Measurements from ENCODE around the gene MORN5.

Gene MORN5

DNA sequence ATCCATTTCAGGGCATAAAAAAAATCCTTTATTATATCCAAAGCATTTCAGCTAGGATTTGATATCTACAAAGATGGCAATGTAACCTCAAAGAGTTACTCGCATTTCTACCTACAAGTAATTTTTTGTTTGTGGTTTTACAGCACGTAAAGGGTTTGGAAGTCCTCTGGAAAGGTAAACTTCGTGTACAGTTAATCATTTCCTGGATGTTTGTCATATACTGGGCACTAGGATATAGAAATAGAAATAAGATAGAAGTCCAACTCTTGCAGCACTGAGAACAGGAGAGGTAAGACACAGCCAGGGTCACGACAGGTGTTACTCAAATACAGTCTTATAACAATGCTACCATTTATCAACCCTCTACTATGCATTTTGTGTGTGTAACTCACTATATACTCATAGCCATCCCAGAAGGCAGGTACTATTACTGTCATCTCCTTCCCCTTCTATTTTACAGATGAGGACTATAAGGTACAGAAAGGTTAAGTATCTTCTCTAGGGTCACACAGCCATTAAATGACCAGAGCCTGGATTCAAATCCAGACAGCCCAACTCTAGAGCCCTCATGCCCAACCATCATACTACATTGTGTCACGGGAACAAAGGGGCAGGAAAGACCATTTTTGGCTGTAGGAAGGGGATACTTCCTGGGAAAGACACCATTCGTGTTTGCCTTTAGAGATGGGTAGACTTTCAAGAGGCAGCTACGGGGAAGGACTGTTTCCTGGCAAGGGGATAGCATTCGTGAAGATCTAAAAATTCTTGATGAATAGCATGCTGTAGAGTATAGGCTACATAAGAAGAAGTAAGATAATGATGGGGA lies 19.1 kb upstream of the MORN5 start:
- Histone ChIP-seq H3K9ac (ENCODE audit: low read length) (no peak overlapping the region), H3K4me3 (ENCODE audit: low read length) (no peak overlapping the region), H3K27ac (ENCODE audit: low read depth, low read length) (no peak overlapping the region), H3K36me3 (ENCODE audit: control insufficient read depth, insufficient read depth, low read length) (peaks cover 11% of the 10 kb centered on the region), H3K4me1 (ENCODE audit: control insufficient read depth, insufficient read depth, low read length) (no peaks in the 10 kb centered on the region), H3K27me3 (ENCODE audit: control insufficient read depth, insufficient read depth, low read length) (no peaks in the 10 kb centered on the region)

DNA sequence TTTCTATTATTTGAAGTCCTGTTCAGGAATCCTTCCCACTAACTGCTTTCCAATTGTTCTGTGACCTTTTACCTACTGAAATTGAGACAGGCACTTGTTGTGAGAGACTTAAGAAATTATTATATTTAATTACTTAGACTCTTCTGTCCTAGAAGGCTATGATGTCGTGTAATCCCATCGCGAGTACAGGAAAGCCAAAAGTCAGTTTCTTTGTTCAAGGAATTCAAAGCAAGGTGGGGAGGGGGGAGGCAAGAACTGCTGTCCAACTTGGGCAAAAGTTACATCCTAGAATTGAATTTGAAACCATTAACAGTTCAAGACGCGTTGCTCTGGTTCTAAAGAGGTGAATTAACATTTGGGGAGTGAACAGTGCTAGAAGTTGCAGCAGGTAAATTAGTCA lies 18.0 kb upstream of the MORN5 start:
- Histone ChIP-seq H3K27ac (ENCODE audit: low read depth, low read length) (no peak overlapping the region), H3K4me1 (ENCODE audit: control insufficient read depth, insufficient read depth, low read length) (no peaks in the 10 kb centered on the region), H3K9ac (ENCODE audit: low read length) (no peak overlapping the region), H3K4me3 (ENCODE audit: low read length) (no peak overlapping the region), H3K27me3 (ENCODE audit: control insufficient read depth, insufficient read depth, low read length) (no peaks in the 10 kb centered on the region), H3K36me3 (ENCODE audit: control insufficient read depth, insufficient read depth, low read length) (peaks cover 11% of the 10 kb centered on the region)

DNA sequence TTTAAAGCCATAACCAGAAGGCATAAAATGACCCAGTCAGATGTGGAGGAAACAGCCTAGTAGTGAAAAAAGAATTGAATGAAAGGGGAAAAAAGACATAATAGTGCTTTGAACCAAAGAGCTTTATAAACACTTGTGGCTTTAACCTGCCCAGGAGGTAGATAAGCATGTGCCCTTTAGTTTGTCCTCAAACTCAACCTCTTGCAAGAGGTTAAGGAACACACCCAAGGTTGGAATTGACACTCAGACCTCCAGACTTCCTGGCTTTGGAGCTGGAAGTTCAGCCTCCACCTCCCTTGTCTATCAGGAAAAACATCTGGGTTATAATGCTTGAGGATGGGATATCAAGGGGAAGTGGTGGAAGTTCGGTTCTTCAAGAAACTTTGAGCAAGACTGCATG lies 16.4 kb upstream of the MORN5 start:
- H3K27ac ChIP-seq (ENCODE audit: low read depth, low read length) = no peak overlapping the region
- no peaks in the 10 kb centered on the region for H3K4me1 ChIP-seq (ENCODE audit: control insufficient read depth, insufficient read depth, low read length)
- peaks cover 15% of the 10 kb centered on the region for H3K36me3 ChIP-seq (ENCODE audit: control insufficient read depth, insufficient read depth, low read length)
- no peaks in the 10 kb centered on the region for H3K27me3 ChIP-seq (ENCODE audit: control insufficient read depth, insufficient read depth, low read length)
- H3K9ac ChIP-seq (ENCODE audit: low read length) = no peak overlapping the region
- no peak overlapping the region for H3K4me3 ChIP-seq (ENCODE audit: low read length)

DNA sequence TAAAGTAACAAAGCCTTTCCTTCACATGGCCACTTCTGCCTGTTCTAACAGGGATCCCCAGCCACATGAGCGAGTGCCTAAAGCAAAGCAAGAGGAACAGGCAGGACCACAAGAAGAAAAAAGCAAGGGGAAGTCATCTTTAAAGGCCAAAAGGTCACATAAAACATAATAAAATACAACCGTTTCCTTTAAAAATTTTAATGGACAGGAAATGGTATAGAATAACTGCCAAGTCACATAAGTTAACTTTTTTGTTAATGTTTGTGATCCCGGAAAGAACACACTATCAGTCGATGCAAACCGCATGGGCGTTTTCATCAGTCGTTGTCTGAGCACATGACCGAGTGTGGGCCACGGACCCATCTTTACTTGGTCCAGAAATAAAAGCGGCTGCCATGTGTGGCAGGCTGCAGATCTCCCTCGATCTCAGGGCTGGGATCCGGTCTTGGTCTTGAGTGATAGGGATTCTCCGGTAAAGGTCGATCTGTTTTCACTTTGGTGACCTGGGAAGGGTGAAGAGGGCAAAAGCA lies 15.8 kb upstream of the MORN5 start:
- H3K27me3 ChIP-seq (ENCODE audit: control insufficient read depth, insufficient read depth, low read length) = no peaks in the 10 kb centered on the region
- H3K4me1 ChIP-seq (ENCODE audit: control insufficient read depth, insufficient read depth, low read length) = no peaks in the 10 kb centered on the region
- no peak overlapping the region for H3K9ac ChIP-seq (ENCODE audit: low read length)
- H3K4me3 ChIP-seq (ENCODE audit: low read length) = no peak overlapping the region
- peaks cover 15% of the 10 kb centered on the region for H3K36me3 ChIP-seq (ENCODE audit: control insufficient read depth, insufficient read depth, low read length)
- H3K27ac ChIP-seq (ENCODE audit: low read depth, low read length) = no peak overlapping the region

GRCh38 chr9:122144836-122145591 lies 14.7 kb upstream of the MORN5 start:
- no peak overlapping the region for H3K27ac ChIP-seq (ENCODE audit: low read depth, low read length)

DNA sequence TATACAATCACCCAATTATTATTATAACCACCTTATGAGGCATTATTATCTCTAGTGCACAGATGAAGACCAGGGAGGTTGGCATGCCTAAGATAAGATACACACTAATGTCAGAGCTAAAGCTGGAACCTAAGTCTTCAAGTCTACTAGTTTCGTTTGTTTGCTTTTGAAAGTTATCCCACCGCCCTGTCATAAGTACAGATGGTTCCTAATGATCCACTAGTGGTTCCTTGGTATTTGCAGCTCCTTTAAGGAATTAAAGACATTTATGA lies 14.2 kb upstream of the MORN5 start:
- H3K27me3 ChIP-seq (ENCODE audit: control insufficient read depth, insufficient read depth, low read length) = no peaks in the 10 kb centered on the region
- H3K36me3 ChIP-seq (ENCODE audit: control insufficient read depth, insufficient read depth, low read length) = peaks cover 15% of the 10 kb centered on the region
- no peak overlapping the region for H3K9ac ChIP-seq (ENCODE audit: low read length)
- H3K4me3 ChIP-seq (ENCODE audit: low read length) = no peak overlapping the region
- no peak overlapping the region for H3K27ac ChIP-seq (ENCODE audit: low read depth, low read length)
- no peaks in the 10 kb centered on the region for H3K4me1 ChIP-seq (ENCODE audit: control insufficient read depth, insufficient read depth, low read length)

More at GRCh38 chr9:122144836-122145591, 14.7 kb upstream of the MORN5 start:
- Histone ChIP-seq H3K9ac (ENCODE audit: low read length) (no peak overlapping the region), H3K36me3 (ENCODE audit: control insufficient read depth, insufficient read depth, low read length) (peaks cover 15% of the 10 kb centered on the region), H3K27me3 (ENCODE audit: control insufficient read depth, insufficient read depth, low read length) (no peaks in the 10 kb centered on the region), H3K4me1 (ENCODE audit: control insufficient read depth, insufficient read depth, low read length) (no peaks in the 10 kb centered on the region), H3K4me3 (ENCODE audit: low read length) (no peak overlapping the region)

DNA sequence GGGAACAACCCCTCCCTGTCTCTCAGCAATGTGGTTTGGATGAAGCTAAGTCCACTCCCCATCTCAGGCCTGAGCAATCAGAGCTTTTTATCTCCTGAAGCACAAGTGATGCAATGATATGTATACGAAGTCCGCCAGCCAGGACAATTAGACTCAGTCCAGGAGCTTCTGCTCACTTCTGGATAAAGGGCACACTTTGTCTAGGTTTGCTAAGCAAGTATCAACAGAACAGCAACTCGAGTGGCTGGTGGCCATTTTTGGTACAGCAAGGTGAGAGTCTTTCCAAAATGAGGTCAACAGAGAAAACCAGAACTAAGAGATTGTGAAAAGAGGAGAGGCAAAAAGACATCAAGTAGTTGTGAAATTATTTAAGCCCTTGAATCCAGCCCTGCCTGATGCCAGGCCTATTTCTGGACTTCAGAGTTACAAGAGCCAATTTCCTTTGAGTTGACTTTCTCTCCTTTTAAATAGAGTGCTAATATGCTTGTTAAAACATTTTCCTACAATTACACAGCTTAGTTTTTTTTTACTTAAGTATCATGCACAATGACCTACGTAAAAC lies 8.4 kb upstream of the MORN5 start:
- Histone ChIP-seq H3K27me3 (ENCODE audit: control insufficient read depth, insufficient read depth, low read length) (no peaks in the 10 kb centered on the region), H3K4me1 (ENCODE audit: control insufficient read depth, insufficient read depth, low read length) (no peaks in the 10 kb centered on the region), H3K36me3 (ENCODE audit: control insufficient read depth, insufficient read depth, low read length) (peaks cover 7% of the 10 kb centered on the region), H3K9ac (ENCODE audit: low read length) (no peak overlapping the region), H3K4me3 (ENCODE audit: low read length) (no peak overlapping the region), H3K27ac (ENCODE audit: low read depth, low read length) (no peak overlapping the region)

- no peak overlapping the region for H3K4me3 ChIP-seq (ENCODE audit: low read length)
- H3K27ac ChIP-seq (ENCODE audit: low read depth, low read length) = no peak overlapping the region
- H3K4me1 ChIP-seq (ENCODE audit: control insufficient read depth, insufficient read depth, low read length) = peaks cover 14% of the 10 kb centered on the region
- peaks cover 3% of the 10 kb centered on the region for H3K36me3 ChIP-seq (ENCODE audit: control insufficient read depth, insufficient read depth, low read length)
- no peaks in the 10 kb centered on the region for H3K27me3 ChIP-seq (ENCODE audit: control insufficient read depth, insufficient read depth, low read length)
- no peak overlapping the region for H3K9ac ChIP-seq (ENCODE audit: low read length)
Measured at GRCh38 chr9:122155796-122156195, 3.9 kb upstream of the MORN5 start.

DNA sequence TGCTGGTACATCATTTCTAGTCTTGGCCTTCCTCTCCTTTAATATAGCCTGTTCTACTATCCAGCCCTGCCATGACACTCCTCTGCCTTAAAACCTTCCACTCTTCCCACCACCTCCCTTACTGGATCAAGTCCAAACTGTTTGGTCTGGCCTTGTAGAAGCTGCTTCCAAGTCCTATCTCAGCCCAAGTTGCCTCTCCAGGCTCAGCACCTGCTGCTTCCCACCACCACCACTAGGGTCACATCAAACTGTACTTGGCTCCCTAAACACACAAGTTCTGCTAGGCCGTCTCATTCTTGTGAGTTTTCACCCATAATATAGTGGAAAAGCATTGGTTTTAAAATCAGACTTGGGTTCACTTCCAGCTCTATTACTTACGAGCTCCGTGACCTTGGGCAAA lies 1.5 kb upstream of the MORN5 start:
- no peak overlapping the region for H3K9ac ChIP-seq (ENCODE audit: low read length)
- no peaks in the 10 kb centered on the region for H3K27me3 ChIP-seq (ENCODE audit: control insufficient read depth, insufficient read depth, low read length)
- H3K27ac ChIP-seq (ENCODE audit: low read depth, low read length) = no peak overlapping the region
- no peak overlapping the region for H3K4me3 ChIP-seq (ENCODE audit: low read length)
- H3K36me3 ChIP-seq (ENCODE audit: control insufficient read depth, insufficient read depth, low read length) = no peaks in the 10 kb centered on the region
- peaks cover 16% of the 10 kb centered on the region for H3K4me1 ChIP-seq (ENCODE audit: control insufficient read depth, insufficient read depth, low read length)

- Histone ChIP-seq H3K9ac (ENCODE audit: low read length) (no peak overlapping the region), H3K27ac (ENCODE audit: low read depth, low read length) (no peak overlapping the region), H3K4me1 (ENCODE audit: control insufficient read depth, insufficient read depth, low read length) (peaks cover 26% of the 10 kb centered on the region), H3K36me3 (ENCODE audit: control insufficient read depth, insufficient read depth, low read length) (no peaks in the 10 kb centered on the region), H3K4me3 (ENCODE audit: low read length) (peak overlapping the region; percentile 55), H3K27me3 (ENCODE audit: control insufficient read depth, insufficient read depth, low read length) (no peaks in the 10 kb centered on the region)
Measured at GRCh38 chr9:122159925-122160246, 178 bp downstream of the MORN5 start.

GRCh38 chr9:122162415-122162814 lies 2.7 kb downstream of the MORN5 start:
- H3K27me3 ChIP-seq (ENCODE audit: control insufficient read depth, insufficient read depth, low read length) = no peaks in the 10 kb centered on the region
- peak overlapping the region; percentile 17 for H3K27ac ChIP-seq (ENCODE audit: low read depth, low read length)
- peaks cover 24% of the 10 kb centered on the region for H3K4me1 ChIP-seq (ENCODE audit: control insufficient read depth, insufficient read depth, low read length)
- H3K36me3 ChIP-seq (ENCODE audit: control insufficient read depth, insufficient read depth, low read length) = no peaks in the 10 kb centered on the region
- H3K4me3 ChIP-seq (ENCODE audit: low read length) = no peak overlapping the region
- no peak overlapping the region for H3K9ac ChIP-seq (ENCODE audit: low read length)

DNA sequence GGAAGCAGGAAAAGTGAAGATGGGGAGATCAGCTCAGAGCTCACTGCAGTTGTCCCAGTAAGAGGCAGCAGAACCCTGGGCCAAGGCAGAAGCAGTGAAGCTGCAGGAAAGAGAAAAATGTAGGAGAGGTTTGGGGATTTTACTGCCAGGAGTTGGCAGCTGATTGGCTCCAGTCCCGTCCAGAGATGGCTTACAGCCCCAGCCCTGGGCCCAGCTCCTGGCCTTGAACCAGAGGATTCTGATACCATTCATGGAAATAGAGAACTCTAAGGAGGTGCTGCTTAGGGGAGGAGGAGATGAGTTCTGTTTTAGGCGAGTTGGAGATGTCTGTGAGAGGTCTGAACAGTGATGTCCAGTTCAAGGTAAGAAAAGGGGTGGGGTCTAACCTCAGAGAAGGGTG lies 4.6 kb downstream of the MORN5 start:
- H3K27me3 ChIP-seq (ENCODE audit: control insufficient read depth, insufficient read depth, low read length) = no peaks in the 10 kb centered on the region
- peak overlapping the region; percentile 29 for H3K4me3 ChIP-seq (ENCODE audit: low read length)
- H3K4me1 ChIP-seq (ENCODE audit: control insufficient read depth, insufficient read depth, low read length) = peaks cover 13% of the 10 kb centered on the region
- no peaks in the 10 kb centered on the region for H3K36me3 ChIP-seq (ENCODE audit: control insufficient read depth, insufficient read depth, low read length)
- H3K27ac ChIP-seq (ENCODE audit: low read depth, low read length) = peak overlapping the region; percentile 84
- no peak overlapping the region for H3K9ac ChIP-seq (ENCODE audit: low read length)

All from rectal smooth muscle tissue (tissue), 1 donor.